ENCODE measurements around the gene C22orf39.

GRCh38 chr22:19464975-19465374, 17.5 kb upstream of the C22orf39 start:
- TF ChIP-seq EZH2 (IDR thresholded peaks at IDR 0.05; ENCODE audit: low read length, missing control alignments): no peak
- no peak for TF ChIP-seq CTCF (conservative IDR thresholded peaks at IDR 0.05 in 1 of 2, IDR thresholded peaks at IDR 0.05 in 1 of 2; ENCODE audit: low read depth in 1 of 2, low read length in 2 of 2)
